ENCODE measurements around the gene FOXJ2.

- TF ChIP-seq EP300 (IDR thresholded peaks at IDR 0.05) (no peak), CTCF (IDR thresholded peaks at IDR 0.05) (no peak), POLR2AphosphoS5 (IDR thresholded peaks at IDR 0.05) (no peak), POLR2A (IDR thresholded peaks at IDR 0.05; ENCODE audit: low read depth) (no peak)
These were observed 22.3 kb downstream of the FOXJ2 start for GRCh38 chr12:8054816-8055215.

Measured in esophagus muscularis mucosa (tissue), 4 donors.